Tibial nerve (tissue), 4 donors: ENCODE results near the gene ECE1. TPM values are rescaled to one million over a fixed set of nuclear protein-coding genes. Genes with fewer than 3 reads are reported as not detected.

Source experiments
- DNase-seq, 2 donors: peaks; one replicate each; pipeline ENCODE4 v3.0.0-alpha.2; 2019; ENCODE audit warnings: low spot score in 2 of 2
- H3K27ac ChIP-seq, 4 donors: fragments of 200-600 bp; sonication (generic) in 3 of 4; one replicate each; pipeline ENCODE4 v1.5.1; 2017 to 2019; ENCODE audit warnings: mild to moderate bottlenecking in 1 of 4
- H3K27me3 ChIP-seq, 2 donors: fragments of 200-600 bp; sonication (generic) in 1 of 2; one replicate each; pipeline versions ENCODE4 v1.5.1 to v1.6.0; 2017 to 2019
- H3K36me3 ChIP-seq, 3 donors: fragments of 200-600 bp; sonication (generic); one replicate each; pipeline ENCODE4 v1.5.1; 2018 to 2019
- H3K4me1 ChIP-seq, 4 donors: fragments of 200-600 bp; sonication (generic) in 3 of 4; one replicate each; pipeline ENCODE4 v1.5.1; 2017 to 2019
- H3K4me3 ChIP-seq, 4 donors: fragments of 200-600 bp; sonication (generic) in 3 of 4; one replicate each; pipeline ENCODE4 v1.5.1; 2017 to 2019; ENCODE audit warnings: mild to moderate bottlenecking in 1 of 4, moderate library complexity in 1 of 4
- H3K9me3 ChIP-seq, 4 donors: fragments of 200-600 bp; sonication (generic) in 3 of 4; one replicate each; pipeline ENCODE4 v1.5.1; 2017 to 2019
- EP300 ChIP-seq, 2 donors: sonication (generic); formaldehyde crosslinking; IDR thresholded peaks; one replicate each; pipeline ENCODE4 v1.6.1; 2017; ENCODE audit warnings: antibody characterized with exemption in 2 of 2, mild to moderate bottlenecking in 1 of 2
- POLR2A ChIP-seq, 2 donors: fragments of 450-650 bp; IDR thresholded peaks; one replicate each; pipeline ENCODE4 v1.6.1; 2017; ENCODE audit warnings: antibody characterized with exemption in 2 of 2, mild to moderate bottlenecking in 2 of 2, moderate library complexity in 2 of 2
- WGBS, 2 donors: methylation state at CpG; one replicate each; pipeline ENCODE4 v1.1.5; 2018; 5-methylcytosine and 5-hydroxymethylcytosine counted together
- total RNA-seq, 4 donors: library from RNA; depleted of rRNA; stranded (reverse); fragments of >200 nt; gene quantifications; one replicate each; pipeline ENCODE4 v1.1.0, GENCODE V29; 2016
- TF ChIP-seq, protein P1 (sequence below), 5 experiments: fragments of 200-600 bp in 3 of 5; fragments of 450-650 bp in 2 of 5; sonication (generic) in 3 of 5; IDR thresholded peaks; one replicate each; pipeline ENCODE4 v1.5.1; 2016 to 2019; ENCODE audit warnings: antibody characterized with exemption in 5 of 5, mild to moderate bottlenecking in 3 of 5, moderate library complexity in 2 of 5

Gene ECE1
- total RNA-seq, 4 donors from 2014 or later: 84.1 to 128 (median 110) TPM

DNA sequence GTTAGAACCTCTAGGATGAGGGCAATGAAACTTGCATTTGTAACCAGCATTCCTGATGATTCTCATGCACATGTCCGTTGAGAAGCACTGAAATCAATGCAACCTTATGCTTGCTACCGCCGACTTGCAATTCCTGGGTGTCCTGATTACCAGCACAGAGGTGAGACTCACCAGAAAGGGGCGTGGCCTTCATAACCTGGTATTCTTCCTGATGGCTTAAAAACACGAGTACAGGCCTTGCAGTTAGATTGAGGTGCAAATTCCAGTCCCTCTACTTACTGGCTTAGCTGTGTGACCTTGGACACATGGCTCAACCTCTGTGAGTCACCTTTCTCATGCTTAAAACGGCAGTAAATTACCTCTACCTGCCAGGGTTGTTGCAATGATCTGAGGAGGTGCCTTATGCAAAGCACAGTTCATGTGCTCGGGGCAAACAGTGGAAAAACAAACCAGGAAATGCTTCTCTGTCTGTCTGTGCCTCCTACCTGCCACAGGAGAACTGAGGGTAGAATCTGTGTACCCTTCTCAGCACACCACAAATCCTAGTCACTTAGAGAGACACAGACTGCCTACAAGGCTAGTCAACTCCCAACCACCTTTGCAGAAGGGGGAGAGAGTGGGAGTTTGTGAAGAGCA lies 39.1 kb upstream of the ECE1 start:
- Histone ChIP-seq H3K36me3 (peaks cover 0 to 7% (median 0%) of the 10 kb centered on the region in 3 donors), H3K4me1 (peaks cover 0 to 93% (median 69%) of the 10 kb centered on the region in 4 donors), H3K9me3 (no peaks in the 10 kb centered on the region), H3K27ac (peak overlapping the region in 3 of 4 donors; percentile 0 to 68 (median 3)), H3K27me3 (no peaks in the 10 kb centered on the region), H3K4me3 (no peak overlapping the region)
- DNase-seq: no peak
- WGBS, 2 donors: 73 to 79% methylated on average over 7 of the region's 7 CpGs
- TF ChIP-seq, protein P1, sequence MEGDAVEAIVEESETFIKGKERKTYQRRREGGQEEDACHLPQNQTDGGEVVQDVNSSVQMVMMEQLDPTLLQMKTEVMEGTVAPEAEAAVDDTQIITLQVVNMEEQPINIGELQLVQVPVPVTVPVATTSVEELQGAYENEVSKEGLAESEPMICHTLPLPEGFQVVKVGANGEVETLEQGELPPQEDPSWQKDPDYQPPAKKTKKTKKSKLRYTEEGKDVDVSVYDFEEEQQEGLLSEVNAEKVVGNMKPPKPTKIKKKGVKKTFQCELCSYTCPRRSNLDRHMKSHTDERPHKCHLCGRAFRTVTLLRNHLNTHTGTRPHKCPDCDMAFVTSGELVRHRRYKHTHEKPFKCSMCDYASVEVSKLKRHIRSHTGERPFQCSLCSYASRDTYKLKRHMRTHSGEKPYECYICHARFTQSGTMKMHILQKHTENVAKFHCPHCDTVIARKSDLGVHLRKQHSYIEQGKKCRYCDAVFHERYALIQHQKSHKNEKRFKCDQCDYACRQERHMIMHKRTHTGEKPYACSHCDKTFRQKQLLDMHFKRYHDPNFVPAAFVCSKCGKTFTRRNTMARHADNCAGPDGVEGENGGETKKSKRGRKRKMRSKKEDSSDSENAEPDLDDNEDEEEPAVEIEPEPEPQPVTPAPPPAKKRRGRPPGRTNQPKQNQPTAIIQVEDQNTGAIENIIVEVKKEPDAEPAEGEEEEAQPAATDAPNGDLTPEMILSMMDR (IDR thresholded peaks at IDR 0.05): no peak
- no peak for TF ChIP-seq EP300 (IDR thresholded peaks at IDR 0.05)
- no peak for TF ChIP-seq POLR2A (IDR thresholded peaks at IDR 0.05)

DNA sequence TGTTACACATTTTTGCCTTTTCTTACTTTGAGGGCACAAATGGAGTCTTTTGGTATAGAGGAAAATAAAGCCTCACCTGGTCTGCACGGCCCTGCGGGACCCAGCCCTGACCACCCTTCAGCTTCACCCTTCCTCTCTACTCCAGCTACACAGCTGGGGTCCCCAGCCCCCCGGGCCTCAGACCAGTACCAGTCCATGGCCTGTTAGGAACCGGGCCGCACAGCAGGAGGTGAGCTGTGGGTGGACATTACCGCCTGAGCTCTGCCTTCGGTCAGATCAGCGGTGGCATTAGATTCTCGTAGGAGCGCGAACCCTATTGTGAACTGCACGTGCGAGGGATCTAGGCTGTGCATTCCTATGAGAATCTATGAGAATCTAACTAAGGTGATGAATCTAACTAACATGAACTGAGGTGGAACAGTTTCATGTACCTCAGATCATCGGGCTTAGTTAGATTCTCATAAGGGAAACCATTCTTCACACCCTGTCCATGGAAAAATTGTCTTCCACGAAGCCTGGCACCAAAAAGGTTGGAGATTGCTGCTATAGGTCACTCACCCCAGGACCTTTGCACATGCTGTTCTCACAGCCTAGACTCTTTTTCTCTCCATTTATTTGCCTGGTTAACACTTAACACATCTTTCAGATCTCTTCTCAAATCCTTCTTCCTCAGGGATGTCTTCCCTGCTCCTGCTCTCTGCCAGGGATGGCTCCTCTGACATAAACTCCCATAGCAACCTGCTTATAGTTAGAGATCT lies 37.5 kb upstream of the ECE1 start:
- Histone ChIP-seq H3K4me1 (peaks cover 0 to 93% (median 69%) of the 10 kb centered on the region in 4 donors), H3K4me3 (no peak overlapping the region), H3K36me3 (peaks cover 0 to 7% (median 0%) of the 10 kb centered on the region in 3 donors), H3K27ac (peak overlapping the region; percentile 65 to 98 (median 88)), H3K9me3 (no peaks in the 10 kb centered on the region), H3K27me3 (no peaks in the 10 kb centered on the region)
- TF ChIP-seq POLR2A (IDR thresholded peaks at IDR 0.05) (no peak), EP300 (IDR thresholded peaks at IDR 0.05) (no peak)
- TF ChIP-seq, protein P1 (IDR thresholded peaks at IDR 0.05): no peak
- no peak for DNase-seq
- WGBS, 2 donors: 87 to 90% methylated on average over 13 to 14 of the region's 15 CpGs

- peaks cover 0 to 7% (median 0%) of the 10 kb centered on the region in 3 donors for H3K36me3 ChIP-seq
- 39 to 40% methylated on average over 7 to 10 of the region's 10 CpGs for WGBS, 2 donors
- H3K4me1 ChIP-seq: peaks cover 0 to 95% (median 74%) of the 10 kb centered on the region in 4 donors
- TF ChIP-seq EP300 (IDR thresholded peaks at IDR 0.05): peak in 1 of 2 donors; percentile 6
- TF ChIP-seq, protein P1 (IDR thresholded peaks at IDR 0.05): no peak
- H3K27me3 ChIP-seq: no peaks in the 10 kb centered on the region
- H3K9me3 ChIP-seq: no peaks in the 10 kb centered on the region
- DNase-seq: no peak
- H3K27ac ChIP-seq: peak overlapping the region; percentile 65 to 98 (median 88)
- H3K4me3 ChIP-seq: no peak overlapping the region
Observed at GRCh38 chr1:21326861-21327344, 36.6 kb upstream of the ECE1 start.

DNA sequence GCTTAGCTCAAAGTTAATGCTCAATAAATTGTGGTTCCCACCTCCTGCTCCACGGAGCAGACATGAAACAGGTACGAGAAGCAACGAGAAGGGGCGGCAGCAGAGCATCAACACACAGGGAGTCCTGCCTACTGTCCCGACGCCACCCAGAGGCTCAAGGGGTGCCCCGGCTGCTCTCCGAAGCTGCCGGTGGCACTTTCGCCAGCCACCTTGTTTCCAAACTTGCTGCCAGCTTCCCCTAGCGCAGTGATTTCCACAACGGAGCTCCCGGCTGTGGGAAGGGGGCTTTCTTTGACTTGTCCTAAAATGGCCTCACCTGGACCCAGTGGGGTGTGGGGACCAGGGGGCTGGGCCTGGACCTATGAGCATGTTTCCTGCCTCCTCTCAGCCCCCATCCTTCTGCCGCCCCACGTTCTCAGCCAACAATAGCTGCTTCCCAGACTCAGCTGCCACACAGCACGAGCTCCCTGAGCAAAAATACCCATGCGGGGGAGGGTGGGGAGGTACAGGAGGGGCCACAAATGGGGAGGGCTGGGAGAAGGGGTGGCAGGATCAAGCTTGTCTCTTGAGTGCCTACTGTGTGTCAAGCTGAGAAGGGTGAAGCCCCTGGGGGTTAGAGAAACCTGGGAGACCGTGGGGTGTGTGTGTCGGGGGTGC lies 35.6 kb upstream of the ECE1 start:
- Histone ChIP-seq H3K27me3 (no peaks in the 10 kb centered on the region), H3K4me1 (peaks cover 0 to 96% (median 77%) of the 10 kb centered on the region in 4 donors), H3K9me3 (no peaks in the 10 kb centered on the region), H3K4me3 (no peak overlapping the region), H3K27ac (peak overlapping the region; percentile 65 to 98 (median 88)), H3K36me3 (peaks cover 0 to 4% (median 0%) of the 10 kb centered on the region in 3 donors)
- WGBS, 2 donors: 59 to 64% methylated on average over 18 of the region's 19 CpGs
- DNase-seq: no peak
- TF ChIP-seq, protein P1 (IDR thresholded peaks at IDR 0.05): no peak
- TF ChIP-seq POLR2A (IDR thresholded peaks at IDR 0.05): no peak
- TF ChIP-seq EP300 (IDR thresholded peaks at IDR 0.05): no peak
